K562 (cell line): Measurements from ENCODE around the gene SCN2B. TPM values are rescaled to one million over a fixed set of nuclear protein-coding genes. Genes with fewer than 3 reads are reported as not detected.

Source experiments
- CBX5 ChIP-seq: IDR thresholded peaks from 2 replicates; pipeline ENCODE4 v1.6.1; 2014; ENCODE audit warnings: low read depth, borderline replicate concordance
- ETS2 ChIP-seq: IDR thresholded peaks from 2 replicates; pipeline ENCODE4 v1.6.1; 2016; ENCODE audit warnings: borderline replicate concordance, missing genetic modification characterization, mild to moderate bottlenecking, moderate library complexity, missing compliant biosample characterization; ENCODE audit not compliant: poor library complexity, severe bottlenecking
- MIER1 ChIP-seq: fragments of 450-650 bp; IDR thresholded peaks from 2 replicates; pipeline ENCODE4 v1.6.1; 2016; ENCODE audit warnings: antibody characterized with exemption, mild to moderate bottlenecking, low read depth
- STAG1 ChIP-seq: sonication (generic); formaldehyde crosslinking; IDR thresholded peaks from 2 replicates; pipeline ENCODE4 v1.5.0; 2020; ENCODE audit warnings: missing genetic modification reagents, borderline replicate concordance
- TARDBP ChIP-seq: fragments of 450-650 bp; IDR thresholded peaks from 2 replicates; pipeline ENCODE4 v1.6.1; 2016
- ZNF263 ChIP-seq: sonication (generic); formaldehyde crosslinking; IDR thresholded peaks from 2 replicates; pipeline ENCODE4 v1.8.0; 2022; ENCODE audit warnings: mild to moderate bottlenecking, missing genetic modification reagents, borderline replicate concordance
- ZNF79 ChIP-seq: fragments of 250-450 bp; sonication (Bioruptor Pico); IDR thresholded peaks from 2 replicates; pipeline ENCODE4 v1.4.0; 2020; ENCODE audit warnings: low read depth, mild to moderate bottlenecking, moderate library complexity
- polyA plus RNA-seq, 8 experiments: library from polyadenylated mRNA; depleted of rRNA in 4 of 8; stranded (reverse) in 5 of 8; unstranded in 3 of 8; fragments of >200 nt; fragmentation: Nextera tagmentation in 2 of 8; fragmentation: Illumina TruSeq in 1 of 8; extraction: Ambion mirVana in 2 of 8; extraction: Trizol in 1 of 8; gene quantifications; 2 replicates each; pipeline versions ENCODE4 v1.2.1 to v1.2.3, GENCODE V29; 2011 to 2014; ENCODE audit warnings: inconsistent platforms in 1 of 8, missing spikeins in 1 of 8
- total RNA-seq, 7 experiments: library from RNA; depleted of rRNA in 6 of 7; stranded (reverse); fragments of >200 nt in 6 of 7; fragmentation: Illumina TruSeq in 2 of 7; extraction: Trizol in 2 of 7; gene quantifications; 2 replicates each; pipeline versions ENCODE4 v1.2.1 to v1.2.3, GENCODE V29; 2011 to 2021; ENCODE audit warnings: low replicate concordance in 1 of 7
- TF ChIP-seq, protein P1 (sequence below): IDR thresholded peaks from 3 replicates; pipeline ENCODE4 v1.6.1; 2011; ENCODE audit warnings: borderline replicate concordance, mild to moderate bottlenecking; ENCODE audit not compliant: insufficient read length, insufficient read depth
- TF ChIP-seq, protein P2 (sequence below): fragments of 450-650 bp; formaldehyde crosslinking; IDR thresholded peaks from 2 replicates; pipeline ENCODE4 v1.4.0; 2020; ENCODE audit warnings: mild to moderate bottlenecking, moderate library complexity
- TF ChIP-seq, protein P3 (sequence below): fragments of 450-650 bp; IDR thresholded peaks from 2 replicates; pipeline ENCODE4 v1.6.1; 2017; ENCODE audit warnings: antibody characterized with exemption, mild to moderate bottlenecking
- TF ChIP-seq, protein P4 (sequence below), 2 experiments: IDR thresholded peaks; 2 replicates each; pipeline ENCODE4 v1.6.1; 2011; ENCODE audit warnings: borderline replicate concordance in 1 of 2, control low read depth in 1 of 2, low read depth in 1 of 2, low read length in 1 of 2, mild to moderate bottlenecking in 1 of 2, mixed read lengths in 1 of 2, moderate library complexity in 1 of 2; ENCODE audit not compliant: insufficient read depth in 1 of 2, insufficient read length in 1 of 2, poor library complexity in 1 of 2, severe bottlenecking in 1 of 2; ENCODE audit errors: extremely low read depth in 1 of 2

SCN2B gene
- total and polyA plus RNA-seq, 9 of the 15 experiments (the other 6 are each of a cell fraction or from before 2014, with no cell fraction given) = not detected

DNA sequence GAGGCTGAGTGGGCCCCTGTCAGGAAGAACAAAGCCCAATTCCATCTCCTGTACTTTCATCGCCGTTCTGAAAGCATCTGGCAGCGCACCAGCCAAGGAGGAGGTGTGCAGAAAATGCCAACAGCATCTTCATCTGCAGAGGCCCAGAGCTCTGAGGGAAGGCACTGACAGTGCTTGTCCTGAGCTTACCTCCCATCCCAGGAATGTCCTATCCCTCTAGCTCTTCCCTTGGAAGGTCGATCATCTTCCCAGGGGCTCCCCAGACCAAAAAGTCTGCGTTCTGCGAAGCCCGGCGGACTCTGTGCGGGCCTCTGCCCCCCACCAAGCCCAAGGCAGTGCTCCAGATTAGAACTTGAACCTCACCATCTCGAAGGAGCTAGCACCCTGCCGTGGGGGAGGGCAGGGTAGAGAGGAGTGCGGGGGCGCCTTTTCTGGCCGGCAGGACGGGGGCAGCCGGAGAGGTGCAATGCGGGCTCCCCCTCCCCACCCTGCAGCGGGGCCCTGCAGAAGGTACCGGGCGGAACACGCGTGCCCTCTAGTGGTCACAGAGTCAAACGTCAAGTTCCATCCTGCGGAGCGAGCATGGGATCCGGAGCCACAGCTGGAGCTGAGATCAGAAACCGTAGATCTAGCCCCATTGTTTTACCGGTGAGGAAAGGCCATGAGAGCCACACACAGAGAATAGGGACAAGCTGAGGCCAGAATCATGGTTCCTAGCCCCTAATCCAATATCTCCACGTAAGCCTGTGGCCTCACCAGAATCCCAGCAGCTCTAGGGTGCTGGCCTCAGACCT, 5.0 kb downstream of the SCN2B start (continued):
- TF ChIP-seq ZNF263 (CRISPR knock-in tag) = no peak
- TF ChIP-seq, protein P1, sequence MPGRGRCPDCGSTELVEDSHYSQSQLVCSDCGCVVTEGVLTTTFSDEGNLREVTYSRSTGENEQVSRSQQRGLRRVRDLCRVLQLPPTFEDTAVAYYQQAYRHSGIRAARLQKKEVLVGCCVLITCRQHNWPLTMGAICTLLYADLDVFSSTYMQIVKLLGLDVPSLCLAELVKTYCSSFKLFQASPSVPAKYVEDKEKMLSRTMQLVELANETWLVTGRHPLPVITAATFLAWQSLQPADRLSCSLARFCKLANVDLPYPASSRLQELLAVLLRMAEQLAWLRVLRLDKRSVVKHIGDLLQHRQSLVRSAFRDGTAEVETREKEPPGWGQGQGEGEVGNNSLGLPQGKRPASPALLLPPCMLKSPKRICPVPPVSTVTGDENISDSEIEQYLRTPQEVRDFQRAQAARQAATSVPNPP = no peak
- TF ChIP-seq, protein P2, sequence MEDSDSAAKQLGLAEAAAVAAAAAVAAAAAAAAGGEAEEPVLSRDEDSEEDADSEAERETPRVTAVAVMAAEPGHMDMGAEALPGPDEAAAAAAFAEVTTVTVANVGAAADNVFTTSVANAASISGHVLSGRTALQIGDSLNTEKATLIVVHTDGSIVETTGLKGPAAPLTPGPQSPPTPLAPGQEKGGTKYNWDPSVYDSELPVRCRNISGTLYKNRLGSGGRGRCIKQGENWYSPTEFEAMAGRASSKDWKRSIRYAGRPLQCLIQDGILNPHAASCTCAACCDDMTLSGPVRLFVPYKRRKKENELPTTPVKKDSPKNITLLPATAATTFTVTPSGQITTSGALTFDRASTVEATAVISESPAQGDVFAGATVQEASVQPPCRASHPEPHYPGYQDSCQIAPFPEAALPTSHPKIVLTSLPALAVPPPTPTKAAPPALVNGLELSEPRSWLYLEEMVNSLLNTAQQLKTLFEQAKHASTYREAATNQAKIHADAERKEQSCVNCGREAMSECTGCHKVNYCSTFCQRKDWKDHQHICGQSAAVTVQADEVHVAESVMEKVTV (CRISPR knock-in tag) = peak; percentile 75; the same call in 1 of the 2 replicates
- no peak for TF ChIP-seq ZNF79 (CRISPR knock-in tag)
- TF ChIP-seq CBX5 = no peak
- TF ChIP-seq ETS2 (tag) = no peak
- TF ChIP-seq, protein P3, sequence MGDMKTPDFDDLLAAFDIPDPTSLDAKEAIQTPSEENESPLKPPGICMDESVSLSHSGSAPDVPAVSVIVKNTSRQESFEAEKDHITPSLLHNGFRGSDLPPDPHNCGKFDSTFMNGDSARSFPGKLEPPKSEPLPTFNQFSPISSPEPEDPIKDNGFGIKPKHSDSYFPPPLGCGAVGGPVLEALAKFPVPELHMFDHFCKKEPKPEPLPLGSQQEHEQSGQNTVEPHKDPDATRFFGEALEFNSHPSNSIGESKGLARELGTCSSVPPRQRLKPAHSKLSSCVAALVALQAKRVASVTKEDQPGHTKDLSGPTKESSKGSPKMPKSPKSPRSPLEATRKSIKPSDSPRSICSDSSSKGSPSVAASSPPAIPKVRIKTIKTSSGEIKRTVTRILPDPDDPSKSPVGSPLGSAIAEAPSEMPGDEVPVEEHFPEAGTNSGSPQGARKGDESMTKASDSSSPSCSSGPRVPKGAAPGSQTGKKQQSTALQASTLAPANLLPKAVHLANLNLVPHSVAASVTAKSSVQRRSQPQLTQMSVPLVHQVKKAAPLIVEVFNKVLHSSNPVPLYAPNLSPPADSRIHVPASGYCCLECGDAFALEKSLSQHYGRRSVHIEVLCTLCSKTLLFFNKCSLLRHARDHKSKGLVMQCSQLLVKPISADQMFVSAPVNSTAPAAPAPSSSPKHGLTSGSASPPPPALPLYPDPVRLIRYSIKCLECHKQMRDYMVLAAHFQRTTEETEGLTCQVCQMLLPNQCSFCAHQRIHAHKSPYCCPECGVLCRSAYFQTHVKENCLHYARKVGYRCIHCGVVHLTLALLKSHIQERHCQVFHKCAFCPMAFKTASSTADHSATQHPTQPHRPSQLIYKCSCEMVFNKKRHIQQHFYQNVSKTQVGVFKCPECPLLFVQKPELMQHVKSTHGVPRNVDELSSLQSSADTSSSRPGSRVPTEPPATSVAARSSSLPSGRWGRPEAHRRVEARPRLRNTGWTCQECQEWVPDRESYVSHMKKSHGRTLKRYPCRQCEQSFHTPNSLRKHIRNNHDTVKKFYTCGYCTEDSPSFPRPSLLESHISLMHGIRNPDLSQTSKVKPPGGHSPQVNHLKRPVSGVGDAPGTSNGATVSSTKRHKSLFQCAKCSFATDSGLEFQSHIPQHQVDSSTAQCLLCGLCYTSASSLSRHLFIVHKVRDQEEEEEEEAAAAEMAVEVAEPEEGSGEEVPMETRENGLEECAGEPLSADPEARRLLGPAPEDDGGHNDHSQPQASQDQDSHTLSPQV = no peak
- TF ChIP-seq TARDBP = no peak
- TF ChIP-seq STAG1 (CRISPR knock-in tag) = peak; percentile 64; the same call in 1 of the 2 replicates
- TF ChIP-seq, protein P4, sequence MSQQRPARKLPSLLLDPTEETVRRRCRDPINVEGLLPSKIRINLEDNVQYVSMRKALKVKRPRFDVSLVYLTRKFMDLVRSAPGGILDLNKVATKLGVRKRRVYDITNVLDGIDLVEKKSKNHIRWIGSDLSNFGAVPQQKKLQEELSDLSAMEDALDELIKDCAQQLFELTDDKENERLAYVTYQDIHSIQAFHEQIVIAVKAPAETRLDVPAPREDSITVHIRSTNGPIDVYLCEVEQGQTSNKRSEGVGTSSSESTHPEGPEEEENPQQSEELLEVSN (IDR thresholded peaks at IDR 0.05; ENCODE audit: borderline replicate concordance in 1 of 2, extremely low read depth in 1 of 2, insufficient read depth in 1 of 2, insufficient read length in 1 of 2, low read depth in 1 of 2, low read length in 1 of 2, poor library complexity in 1 of 2, severe bottlenecking in 1 of 2) = no peak
- no peak for TF ChIP-seq MIER1
